NCI-H446 treated with DMSO at 0.1 percent for 48 hours (cell line): ENCODE data around the gene SMARCA2.

Experiments
- DNase-seq: peaks from one replicate; lab custom pipeline; 2025; lab: John Stamatoyannopoulos, UW

The SMARCA2 gene

GRCh38 chr9:2039294-2040180 is 24.4 kb downstream of the SMARCA2 start:
- DNase-seq: no peak

- DNase-seq: no peak
Measured at GRCh38 chr9:2040828-2041227, 25.7 kb downstream of the SMARCA2 start.

GRCh38 chr9:2041736-2042135 is 26.6 kb downstream of the SMARCA2 start:
- DNase-seq: no peak

- no peak for DNase-seq
Measured at GRCh38 chr9:2043243-2043642, 28.1 kb downstream of the SMARCA2 start.

- DNase-seq: no peak
Measured at GRCh38 chr9:2043881-2044462, 28.8 kb downstream of the SMARCA2 start.

GRCh38 chr9:2047144-2047671 is 32.1 kb downstream of the SMARCA2 start:
- DNase-seq: no peak

GRCh38 chr9:2047916-2048315 is 32.8 kb downstream of the SMARCA2 start:
- DNase-seq: no peak

- DNase-seq: no peak
Measured at GRCh38 chr9:2050236-2050635, 35.1 kb downstream of the SMARCA2 start.

- DNase-seq: no peak
Measured at GRCh38 chr9:2053883-2054845, 39.0 kb downstream of the SMARCA2 start.

GRCh38 chr9:2055203-2055658 is 40.1 kb downstream of the SMARCA2 start:
- no peak for DNase-seq

GRCh38 chr9:2059274-2059929 is 44.3 kb downstream of the SMARCA2 start:
- no peak for DNase-seq

GRCh38 chr9:2060424-2060823 is 45.3 kb downstream of the SMARCA2 start:
- no peak for DNase-seq

- DNase-seq: no peak
Measured at GRCh38 chr9:2065704-2066103, 50.6 kb downstream of the SMARCA2 start.

GRCh38 chr9:2066312-2067273 is 51.4 kb downstream of the SMARCA2 start:
- DNase-seq: no peak

GRCh38 chr9:2072752-2073405 is 57.7 kb downstream of the SMARCA2 start:
- DNase-seq: no peak

GRCh38 chr9:2082772-2083171 is 67.6 kb downstream of the SMARCA2 start:
- DNase-seq: no peak

GRCh38 chr9:2083479-2083878 is 68.3 kb downstream of the SMARCA2 start:
- no peak for DNase-seq

GRCh38 chr9:2085716-2086115 is 70.6 kb downstream of the SMARCA2 start:
- DNase-seq: no peak

GRCh38 chr9:2086116-2086515 is 71.0 kb downstream of the SMARCA2 start:
- no peak for DNase-seq

- DNase-seq: no peak
Measured at GRCh38 chr9:2086971-2087370, 71.8 kb downstream of the SMARCA2 start.
